HG03097 (cell line): ENCODE data around the gene ADIRF.

Experiments used
- ATAC-seq: cut with Tn5 transposase; IDR thresholded peaks from one replicate; pipeline ENCODE4 v1.9.1; 2021; ENCODE audit not compliant: unreplicated experiment, low FRiP score

ADIRF gene

DNA sequence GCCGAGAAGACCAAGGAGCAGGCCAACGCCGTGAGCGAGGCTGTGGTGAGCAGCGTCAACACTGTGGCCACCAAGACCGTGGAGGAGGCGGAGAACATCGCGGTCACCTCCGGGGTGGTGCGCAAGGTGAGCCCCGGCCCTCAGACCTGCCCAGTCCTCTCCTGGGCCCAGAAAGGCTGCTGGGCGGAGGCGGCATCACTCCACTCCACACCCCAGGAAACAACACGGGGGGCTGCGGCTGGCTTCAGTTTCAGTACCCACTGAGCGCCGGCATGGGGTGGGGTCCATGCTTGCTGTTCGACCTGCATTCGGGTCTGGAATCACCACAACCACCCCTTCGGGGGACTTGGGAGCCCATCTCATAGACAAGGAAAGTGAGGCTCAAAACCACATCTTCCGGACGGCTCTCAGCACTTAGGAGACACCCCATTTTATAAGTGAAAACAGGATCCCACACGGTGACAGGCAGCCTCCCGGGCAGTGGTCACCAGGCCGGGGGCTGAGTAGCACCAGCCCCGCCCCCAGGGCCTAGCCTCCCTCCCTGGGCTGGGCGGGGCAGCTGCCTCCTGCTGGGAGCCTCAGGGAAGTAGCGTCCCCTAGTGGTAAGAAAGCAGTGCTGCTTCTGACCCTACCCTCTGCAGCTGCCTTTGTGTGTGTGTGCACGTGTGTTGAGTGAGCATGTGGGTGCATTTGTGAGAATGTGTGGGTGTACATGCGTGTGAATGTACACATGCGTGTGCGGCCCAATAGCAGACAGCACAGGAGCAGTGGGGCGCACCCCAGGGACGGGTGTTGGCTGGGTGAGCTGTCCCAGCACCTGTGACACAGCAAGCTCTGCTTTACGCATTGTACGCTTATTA lies 8.0 kb upstream of the ADIRF start:
- ATAC-seq: peak; percentile 48

DNA sequence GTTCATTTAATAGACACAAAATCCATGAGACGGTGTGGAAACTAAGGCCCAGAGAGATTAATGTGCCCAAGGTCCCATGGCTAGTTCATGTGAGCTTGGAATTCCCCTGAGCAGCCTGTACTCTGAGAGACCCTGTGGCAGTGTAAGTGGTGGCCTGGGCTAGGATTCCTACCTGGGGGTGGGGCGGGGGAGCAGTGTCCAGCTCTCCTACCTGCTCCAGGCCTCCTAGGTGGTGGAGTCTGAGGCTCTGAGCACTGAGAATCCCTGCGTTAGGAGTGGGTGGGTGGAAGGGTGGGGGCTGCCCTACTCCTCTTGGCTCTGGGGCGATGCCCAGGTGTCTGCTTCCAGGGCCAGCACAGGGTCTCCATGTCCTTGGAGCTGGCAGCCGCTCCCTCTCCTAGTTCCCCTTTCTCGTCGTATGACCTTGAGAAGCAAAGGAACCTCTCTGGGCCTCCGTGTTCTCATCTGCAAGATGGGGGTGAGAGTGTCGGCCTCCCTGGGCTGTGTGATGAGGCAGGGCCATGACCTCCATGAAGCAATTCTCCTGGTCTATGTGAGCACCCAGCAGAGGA lies 7.3 kb upstream of the ADIRF start:
- ATAC-seq: no peak

DNA sequence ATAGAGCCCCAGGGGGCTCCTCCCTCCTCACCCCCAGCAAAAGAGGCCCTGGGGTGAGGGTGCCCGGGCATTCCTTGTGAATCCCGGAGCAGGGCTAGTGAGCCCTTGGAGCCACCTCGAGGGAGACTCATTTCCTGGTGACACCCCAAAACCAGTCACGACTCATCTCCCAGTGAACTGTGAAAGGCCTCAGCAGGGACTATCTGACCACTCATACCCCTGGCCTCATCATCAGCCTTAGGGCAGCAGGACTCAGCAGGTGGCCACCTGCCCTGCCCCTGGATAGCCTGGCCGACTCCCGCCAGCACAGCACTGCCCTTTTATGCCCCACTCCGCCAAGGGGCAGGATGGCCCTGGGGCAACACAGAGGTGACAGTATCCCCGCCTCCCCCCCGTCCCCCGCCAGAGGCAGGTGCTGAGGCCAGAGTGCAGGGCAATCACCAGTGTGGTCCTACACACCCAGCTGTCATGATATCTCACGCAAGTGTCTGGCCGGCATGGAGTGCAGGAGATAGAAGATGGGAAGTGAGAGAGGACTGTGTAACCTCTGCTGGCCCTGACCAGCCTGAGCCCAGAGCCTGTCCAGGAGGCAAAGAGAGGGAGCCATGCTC lies 6.7 kb upstream of the ADIRF start:
- no peak for ATAC-seq

- no peak for ATAC-seq
Measured at GRCh38 chr10:86962136-86962980, 5.9 kb upstream of the ADIRF start.

DNA sequence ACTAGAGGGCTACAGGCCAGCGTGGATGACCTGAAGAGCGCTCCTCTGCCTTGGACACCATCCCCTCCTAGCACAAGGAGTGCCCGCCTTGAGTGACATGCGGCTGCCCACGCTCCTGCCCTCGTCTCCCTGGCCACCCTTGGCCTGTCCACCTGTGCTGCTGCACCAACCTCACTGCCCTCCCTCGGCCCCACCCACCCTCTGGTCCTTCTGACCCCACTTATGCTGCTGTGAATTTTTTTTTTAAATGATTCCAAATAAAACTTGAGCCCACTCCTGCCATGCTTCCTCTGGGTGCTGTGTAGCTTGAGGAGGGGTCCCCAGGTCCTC lies 5.3 kb upstream of the ADIRF start:
- no peak for ATAC-seq

GRCh38 chr10:86963341-86963919 lies 4.9 kb upstream of the ADIRF start:
- ATAC-seq: no peak

DNA sequence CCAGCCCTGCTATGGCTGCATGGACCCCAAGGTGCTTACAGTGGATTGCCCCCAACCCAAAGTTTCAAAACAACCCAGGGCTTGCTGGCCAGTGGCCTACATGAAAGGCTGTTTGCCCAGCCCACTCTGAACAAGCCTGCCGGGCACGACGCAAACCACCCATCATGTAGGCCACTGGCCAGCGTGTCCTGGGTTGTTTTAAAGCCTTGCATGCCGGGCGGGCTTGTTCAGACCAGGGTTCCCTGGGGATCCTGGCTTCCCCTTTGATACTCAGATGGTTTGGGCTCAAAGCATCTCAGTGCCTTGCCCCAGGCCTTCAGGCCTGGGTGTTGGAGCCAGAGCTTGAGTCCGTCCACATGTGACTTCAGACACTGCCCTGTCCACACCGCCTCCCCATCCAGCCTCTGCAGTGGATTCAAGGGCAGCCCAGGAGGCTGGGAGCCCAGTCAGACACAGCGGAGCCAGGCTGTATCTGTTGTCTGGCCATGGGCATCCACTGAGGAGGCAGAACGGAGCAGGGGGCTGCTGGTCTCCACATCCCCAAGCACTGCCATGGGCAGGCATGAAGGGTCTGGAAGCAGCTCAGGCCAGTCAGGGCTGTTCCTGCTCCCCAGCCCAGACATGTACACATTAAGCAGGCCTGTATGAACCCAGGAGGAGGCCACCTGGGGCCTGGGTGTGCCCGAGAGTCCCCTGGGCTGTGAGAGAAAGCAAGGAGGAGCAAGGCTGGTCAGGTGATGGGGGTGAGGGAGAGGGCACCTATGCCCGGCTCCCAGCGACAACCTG lies 4.0 kb upstream of the ADIRF start:
- no peak for ATAC-seq

DNA sequence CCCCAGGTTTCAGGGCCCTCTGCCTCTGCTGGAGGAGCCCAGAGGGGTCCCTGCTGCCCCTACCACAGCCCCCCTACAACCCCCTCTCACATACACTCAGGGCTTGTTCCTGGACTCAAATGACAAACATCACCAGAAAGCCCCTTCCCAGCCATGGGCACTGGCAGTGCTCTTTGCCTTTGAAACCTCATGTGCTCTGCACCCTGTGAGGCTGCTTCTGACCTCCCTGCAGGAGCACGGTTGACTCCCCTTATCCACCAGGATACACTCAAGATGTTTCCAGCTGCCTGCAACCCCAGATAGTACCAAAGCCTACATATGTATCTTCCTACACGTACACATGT lies 3.5 kb upstream of the ADIRF start:
- no peak for ATAC-seq

DNA sequence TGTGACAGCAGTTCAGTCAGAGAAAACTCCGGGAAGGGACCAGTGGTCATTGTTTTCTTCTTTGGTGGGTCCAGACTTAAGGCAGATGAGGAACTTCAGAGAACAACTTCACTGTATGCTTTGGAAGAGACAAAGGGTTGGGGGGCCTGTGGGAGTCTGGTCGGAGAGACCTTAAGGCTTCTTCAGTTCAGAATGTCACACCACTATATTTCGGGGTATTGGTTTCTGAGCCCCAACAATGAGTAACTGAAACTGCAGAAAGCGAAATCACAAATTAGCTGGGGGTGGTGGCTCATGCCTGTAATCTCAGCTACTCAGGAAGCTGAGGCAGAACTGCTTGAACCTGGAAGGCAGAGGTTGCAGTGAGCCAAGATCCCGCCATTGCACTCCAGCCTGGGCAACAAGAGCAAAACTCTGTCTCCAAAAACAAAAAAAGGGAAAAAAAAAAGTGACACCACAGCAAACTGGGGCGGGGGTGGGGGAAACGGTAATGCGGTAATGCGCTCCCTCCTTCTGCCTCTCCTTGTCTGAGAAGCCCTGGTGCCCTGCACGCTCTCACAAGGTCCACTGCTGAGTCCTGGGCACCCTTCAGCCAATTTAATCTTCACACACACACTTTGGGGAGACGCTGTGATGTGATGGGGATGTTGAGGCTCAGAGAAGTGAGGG lies 2.2 kb upstream of the ADIRF start:
- ATAC-seq: no peak

DNA sequence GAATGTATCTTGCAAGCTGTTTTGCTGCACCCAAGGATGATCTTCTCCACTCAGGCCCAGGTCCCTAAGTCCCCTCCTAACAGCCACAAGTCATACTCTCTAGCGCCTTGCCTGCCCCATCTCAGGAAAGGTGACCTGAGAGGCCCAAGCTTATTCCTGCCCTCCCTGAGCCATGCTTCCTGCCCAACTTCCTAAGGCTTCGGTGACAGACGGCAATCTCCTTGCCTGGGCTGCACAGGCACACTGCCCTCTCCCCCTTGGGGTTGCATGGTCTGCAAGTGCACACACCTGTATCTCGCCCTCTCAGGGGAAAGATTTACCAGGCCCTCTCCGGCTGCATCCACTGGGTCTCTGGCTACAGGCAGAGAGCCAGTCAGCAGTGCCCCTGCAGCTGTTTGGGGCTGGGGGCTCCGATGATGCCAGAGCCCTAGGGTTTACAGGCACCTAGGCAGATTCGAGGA lies 771 bp upstream of the ADIRF start:
- ATAC-seq: no peak

- no peak for ATAC-seq
Measured at GRCh38 chr10:86968994-86969355, 693 bp downstream of the ADIRF start.

DNA sequence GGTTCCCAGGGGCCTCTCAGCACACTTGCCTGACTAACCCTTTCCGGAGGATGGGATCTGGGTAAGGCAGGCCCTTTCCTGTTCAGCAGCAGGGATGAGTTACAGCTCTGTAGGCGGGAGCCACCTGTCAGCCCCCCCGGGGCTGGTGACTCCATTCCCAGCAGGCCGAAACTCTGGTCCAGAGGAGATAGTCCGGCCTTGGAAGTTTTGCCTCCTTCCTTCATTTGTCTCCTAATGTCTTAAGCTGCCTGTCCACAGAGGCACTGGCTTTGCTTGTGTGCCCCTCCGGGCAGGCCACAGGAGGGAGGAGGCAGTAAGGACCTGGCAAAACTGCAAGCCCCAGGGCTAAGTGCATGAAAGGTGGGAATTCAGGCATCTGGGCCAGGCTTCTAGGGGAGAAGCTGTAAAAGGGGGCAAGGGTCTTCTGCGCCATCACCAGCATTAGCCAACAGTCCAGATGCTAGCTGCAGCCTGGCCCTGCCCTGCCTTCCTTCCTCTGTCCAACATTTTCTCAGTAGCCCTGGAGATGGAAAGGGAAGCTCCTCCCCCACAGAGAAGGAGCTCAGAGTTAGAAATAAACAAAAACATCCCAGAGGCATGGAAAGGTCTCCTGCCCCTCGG lies 1.2 kb downstream of the ADIRF start:
- no peak for ATAC-seq

DNA sequence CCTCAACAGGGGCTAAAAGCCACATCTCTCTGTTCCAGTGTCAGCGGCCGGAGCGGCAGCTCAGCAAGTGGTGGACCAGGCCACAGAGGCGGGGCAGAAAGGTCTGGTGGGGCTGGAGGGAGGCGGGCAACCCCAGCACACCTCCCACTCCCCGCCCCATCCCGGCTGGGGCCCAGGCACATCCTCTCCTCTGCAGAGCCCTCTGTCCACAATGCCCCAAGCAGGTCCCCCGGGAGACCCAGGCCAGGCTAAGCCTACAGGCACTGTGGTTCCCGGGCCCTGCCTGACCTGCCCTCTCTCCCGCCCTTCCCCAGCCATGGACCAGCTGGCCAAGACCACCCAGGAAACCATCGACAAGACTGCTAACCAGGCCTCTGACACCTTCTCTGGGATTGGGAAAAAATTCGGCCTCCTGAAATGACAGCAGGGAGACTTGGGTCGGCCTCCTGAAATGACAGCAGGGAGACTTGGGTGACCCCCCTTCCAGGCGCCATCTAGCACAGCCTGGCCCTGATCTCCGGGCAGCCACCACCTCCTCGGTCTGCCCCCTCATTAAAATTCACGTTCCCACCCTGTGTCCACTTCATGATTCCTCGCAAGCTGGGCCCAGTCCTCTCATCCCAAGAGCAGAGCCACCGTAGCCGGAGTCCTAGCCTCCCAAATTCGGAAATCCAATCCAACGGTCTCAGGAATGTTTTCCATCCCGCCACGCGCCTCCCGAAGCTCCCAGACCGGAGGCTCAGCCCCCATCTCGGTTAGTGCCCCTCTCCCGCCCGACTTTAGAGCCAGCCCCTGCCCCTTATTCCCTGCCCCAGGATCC lies 2.1 kb downstream of the ADIRF start:
- no peak for ATAC-seq

GRCh38 chr10:86970982-86971231 lies 2.6 kb downstream of the ADIRF start:
- ATAC-seq: no peak

DNA sequence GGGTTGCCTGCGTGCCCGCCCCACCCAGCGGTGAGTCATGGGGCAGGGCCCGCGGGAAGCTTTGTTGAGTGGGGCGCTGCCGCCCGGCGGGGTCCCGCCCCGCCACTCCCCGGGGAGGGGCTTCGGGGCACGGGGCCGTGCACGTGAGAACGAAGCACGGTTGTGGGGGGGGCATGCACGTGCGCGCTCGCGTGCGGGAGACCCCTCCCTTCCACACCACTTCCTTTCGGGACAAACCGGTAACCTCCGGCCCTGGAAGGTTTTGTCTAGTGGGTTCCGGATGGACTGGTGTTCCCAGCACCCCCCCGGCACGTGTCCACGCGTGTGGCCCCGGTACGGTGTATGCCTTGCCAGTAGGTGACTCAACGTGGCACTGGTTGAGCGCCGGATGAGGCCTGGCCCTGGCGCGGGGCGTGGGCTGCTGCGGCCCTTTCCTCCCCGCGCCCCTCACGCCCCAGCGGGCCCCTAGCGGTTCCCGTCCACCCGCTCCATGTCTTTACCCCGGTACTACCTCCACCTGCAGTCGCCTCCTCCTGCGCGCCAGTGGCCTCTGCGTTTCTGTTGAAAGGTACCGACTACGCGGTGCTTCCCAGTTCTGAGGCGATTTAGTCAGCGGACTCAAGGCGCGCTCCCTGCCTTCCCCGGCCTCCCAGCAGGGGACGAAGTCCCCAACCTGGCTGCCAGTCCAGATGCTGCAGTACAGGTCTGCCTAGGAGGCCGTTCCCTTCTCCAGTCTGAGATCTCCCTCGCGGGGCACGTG lies 3.1 kb downstream of the ADIRF start:
- peak; percentile 75 for ATAC-seq

DNA sequence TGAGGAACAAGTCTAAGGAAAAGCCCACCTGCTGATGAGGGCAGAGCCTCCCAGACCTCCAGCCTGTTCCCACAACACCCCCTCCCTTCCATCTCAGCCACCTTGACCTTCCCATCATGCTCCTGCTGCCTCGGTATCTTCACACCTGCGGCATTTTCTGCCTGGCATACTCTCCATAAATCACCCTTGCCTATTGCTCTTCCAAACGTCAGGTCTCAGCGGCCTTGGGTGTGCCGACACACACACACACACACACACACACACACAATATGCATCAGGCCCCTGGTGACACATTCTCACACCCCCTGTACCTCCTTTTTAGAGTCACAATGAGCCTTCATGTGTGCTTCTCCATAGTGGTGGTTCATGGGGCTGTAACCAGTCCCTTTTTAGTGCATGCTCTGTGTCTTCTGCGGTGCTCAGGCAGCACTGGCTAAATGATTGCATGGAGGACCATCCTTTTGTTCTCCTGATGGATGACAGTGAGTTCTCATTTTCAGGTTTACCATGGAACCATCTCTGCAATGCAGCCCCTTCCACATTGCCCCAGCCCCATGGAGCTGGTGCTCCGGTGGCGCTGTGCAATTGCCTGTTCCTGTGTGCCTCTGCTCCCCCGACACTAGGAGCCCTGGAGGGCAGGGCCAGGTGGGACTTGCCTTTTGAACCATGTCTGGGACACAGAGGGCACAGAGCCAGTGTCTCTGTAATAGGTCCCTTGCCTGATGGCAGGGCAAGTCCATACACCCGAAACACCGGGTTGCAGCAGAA lies 4.5 kb downstream of the ADIRF start:
- no peak for ATAC-seq

- ATAC-seq: no peak
Measured at GRCh38 chr10:86974484-86974883, 6.2 kb downstream of the ADIRF start.
